ENCODE results near the gene GSC2. TPM values are rescaled to one million over a fixed set of nuclear protein-coding genes. Genes with fewer than 3 reads are reported as not detected.

The GSC2 gene
- total and polyA plus RNA-seq, 9 of the 15 experiments (the other 6 are each of a cell fraction or from before 2014, with no cell fraction given) = not detected

GRCh38 chr22:19108807-19109197 is 41.3 kb downstream of the GSC2 start (continued):
- TF ChIP-seq MYC (IDR thresholded peaks at IDR 0.05; ENCODE audit: low read depth, low read length) (no peak), MYC (CRISPR knock-in tag; IDR thresholded peaks at IDR 0.05; ENCODE audit: borderline replicate concordance, low read depth) (peak; percentile 55; the same call in 1 of the 2 replicates), SMAD4 (CRISPR knock-in tag; conservative IDR thresholded peaks at IDR 0.05) (peak; percentile 34), KLF13 (tag; IDR thresholded peaks at IDR 0.05; ENCODE audit: borderline replicate concordance, low read depth) (no peak), ZNF561 (CRISPR knock-in tag; conservative IDR thresholded peaks at IDR 0.05) (0 out of 2 replicates have a peak, but pooled peaks have one; percentile 12), NR2F6 (CRISPR knock-in tag; IDR thresholded peaks at IDR 0.05) (no peak), MEIS2 (IDR thresholded peaks at IDR 0.05; ENCODE audit: partially characterized antibody) (peak; percentile 21), ETV1 (tag; conservative IDR thresholded peaks at IDR 0.05; ENCODE audit: low read depth) (0 out of 2 replicates have a peak, but pooled peaks have one; percentile 21), ZNF318 (IDR thresholded peaks at IDR 0.05; ENCODE audit: borderline replicate concordance in 1 of 2, low read depth in 1 of 2) (peak in 1 of 2 experiments; percentile 47; a peak in 1 of 4 replicates), RBM25 (IDR thresholded peaks at IDR 0.05; ENCODE audit: low read depth, low read length, severe bottlenecking) (peak; percentile 50), HDAC1 (IDR thresholded peaks at IDR 0.05) (peak in 1 of 2 experiments; percentile 69; a peak in 1 of 4 replicates), BRD9 (IDR thresholded peaks at IDR 0.05; ENCODE audit: low read depth, partially characterized antibody) (peak; percentile 80), DMBX1 (CRISPR knock-in tag; IDR thresholded peaks at IDR 0.05; ENCODE audit: borderline replicate concordance) (peak; percentile 81; the same call in 1 of the 2 replicates), CBX3 (IDR thresholded peaks at IDR 0.05; ENCODE audit: borderline replicate concordance in 1 of 2, low read length in 2 of 2) (peak in 1 of 2 experiments; percentile 72; a peak in 1 of 3 replicates), YBX1 (IDR thresholded peaks at IDR 0.05) (0 out of 2 replicates have a peak, but pooled peaks have one; percentile 68)
- TF ChIP-seq, protein P1, sequence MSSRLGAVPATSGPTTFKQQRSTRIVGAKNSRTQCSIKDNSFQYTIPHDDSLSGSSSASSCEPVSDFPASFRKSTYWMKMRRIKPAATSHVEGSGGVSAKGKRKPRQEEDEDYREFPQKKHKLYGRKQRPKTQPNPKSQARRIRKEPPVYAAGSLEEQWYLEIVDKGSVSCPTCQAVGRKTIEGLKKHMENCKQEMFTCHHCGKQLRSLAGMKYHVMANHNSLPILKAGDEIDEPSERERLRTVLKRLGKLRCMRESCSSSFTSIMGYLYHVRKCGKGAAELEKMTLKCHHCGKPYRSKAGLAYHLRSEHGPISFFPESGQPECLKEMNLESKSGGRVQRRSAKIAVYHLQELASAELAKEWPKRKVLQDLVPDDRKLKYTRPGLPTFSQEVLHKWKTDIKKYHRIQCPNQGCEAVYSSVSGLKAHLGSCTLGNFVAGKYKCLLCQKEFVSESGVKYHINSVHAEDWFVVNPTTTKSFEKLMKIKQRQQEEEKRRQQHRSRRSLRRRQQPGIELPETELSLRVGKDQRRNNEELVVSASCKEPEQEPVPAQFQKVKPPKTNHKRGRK (tag; IDR thresholded peaks at IDR 0.05) = 0 out of 2 replicates have a peak, but pooled peaks have one; percentile 37
- TF ChIP-seq, protein P2, sequence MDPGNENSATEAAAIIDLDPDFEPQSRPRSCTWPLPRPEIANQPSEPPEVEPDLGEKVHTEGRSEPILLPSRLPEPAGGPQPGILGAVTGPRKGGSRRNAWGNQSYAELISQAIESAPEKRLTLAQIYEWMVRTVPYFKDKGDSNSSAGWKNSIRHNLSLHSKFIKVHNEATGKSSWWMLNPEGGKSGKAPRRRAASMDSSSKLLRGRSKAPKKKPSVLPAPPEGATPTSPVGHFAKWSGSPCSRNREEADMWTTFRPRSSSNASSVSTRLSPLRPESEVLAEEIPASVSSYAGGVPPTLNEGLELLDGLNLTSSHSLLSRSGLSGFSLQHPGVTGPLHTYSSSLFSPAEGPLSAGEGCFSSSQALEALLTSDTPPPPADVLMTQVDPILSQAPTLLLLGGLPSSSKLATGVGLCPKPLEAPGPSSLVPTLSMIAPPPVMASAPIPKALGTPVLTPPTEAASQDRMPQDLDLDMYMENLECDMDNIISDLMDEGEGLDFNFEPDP (CRISPR knock-in tag; IDR thresholded peaks at IDR 0.05) = peak; percentile 26; the same call in 1 of the 2 replicates

Data from K562 (cell line).